Measurements from ENCODE around the gene TUBGCP6. TPM values are rescaled to one million over a fixed set of nuclear protein-coding genes. Genes with fewer than 3 reads are reported as not detected.

TUBGCP6 gene
- total and polyA plus RNA-seq, 2 donors (not counting 3 experiments of a cell fraction or from before 2014, with no cell fraction given) = 33.1 to 45.3 TPM

- CTCF ChIA-PET = interaction anchor here (0.7 to 1.7 kb wide), 5 partner anchors 13 to 291 kb away, joined by 3 to 6 read pairs (median 3); no protein-coding TSS in a partner anchor
These were observed 23.2 kb downstream of the TUBGCP6 start for GRCh38 chr22:50221410-50222300.

More at GRCh38 chr22:50221410-50222300, 23.2 kb downstream of the TUBGCP6 start:
- FAIRE-seq (no peak), DNase-seq (ENCODE audit: low read depth, low spot score) (no peak)
- Histone ChIP-seq H3K4me2 (ENCODE audit: insufficient read depth, low read length) (no peak overlapping the region), H3K9me1 (replicated peaks; ENCODE audit: control insufficient read depth, extremely low read depth, insufficient read depth, low read length) (no peaks in the 10 kb centered on the region), H3K27me3 (ENCODE audit: control insufficient read depth in 2 of 2, insufficient read depth in 2 of 2, low read length in 2 of 2) (no peaks in the 10 kb centered on the region), H3K27ac (ENCODE audit: insufficient read depth, low read depth, low read length) (no peak overlapping the region), H2AFZ (ENCODE audit: low read depth, low read length) (no peak overlapping the region), H3K9me3 (replicated peaks; ENCODE audit: control insufficient read depth, insufficient read depth, low read length) (no peaks in the 10 kb centered on the region), H3K4me1 (ENCODE audit: control insufficient read depth, extremely low read depth, insufficient read depth, low read length) (no peaks in the 10 kb centered on the region), H3K4me3 (replicated peaks in 1 of 3; ENCODE audit: insufficient read depth in 1 of 3, low read depth in 1 of 3, low read length in 3 of 3) (no peak overlapping the region), H3K9ac (replicated peaks; ENCODE audit: extremely low read depth, insufficient read depth, low read length) (no peak overlapping the region), H4K20me1 (replicated peaks; ENCODE audit: control insufficient read depth, extremely low read depth, insufficient read depth, low read length) (no peaks in the 10 kb centered on the region), H3K79me2 (ENCODE audit: control insufficient read depth, insufficient read depth, low read length) (no peaks in the 10 kb centered on the region), H3K36me3 (ENCODE audit: control insufficient read depth in 2 of 2, extremely low read depth in 1 of 2, insufficient read depth in 2 of 2, low read length in 2 of 2) (peaks cover 18 to 66% of the 10 kb centered on the region in 2 experiments)
- dilution Hi-C loops (cut with MboI; ENCODE audit: extremely low pct_ligation_motif_present, low sequenced_read_pairs) = no loop called here
- POLR2A ChIA-PET = no interaction called here
- TF ChIP-seq MYC (IDR thresholded peaks at IDR 0.05; ENCODE audit: low read depth, low read length) = no peak
- TF ChIP-seq EZH2 (IDR thresholded peaks at IDR 0.05; ENCODE audit: borderline replicate concordance, low read depth, low read length, severe bottlenecking) = no peak
- TF ChIP-seq FOS (IDR thresholded peaks at IDR 0.05; ENCODE audit: borderline replicate concordance, insufficient read depth, low read length) = no peak
- no peak for TF ChIP-seq POLR2A (IDR thresholded peaks at IDR 0.05; ENCODE audit: low read depth, low read length)
- TF ChIP-seq POLR2AphosphoS5 (IDR thresholded peaks at IDR 0.05; ENCODE audit: insufficient read depth, low read depth, low read length) = no peak
- no peak for TF ChIP-seq JUN (IDR thresholded peaks at IDR 0.05; ENCODE audit: borderline replicate concordance, insufficient read depth, insufficient read length, low read depth)
- TF ChIP-seq CTCF (IDR thresholded peaks at IDR 0.05; ENCODE audit: extremely low read depth in 1 of 2, insufficient read depth in 1 of 2, low read depth in 1 of 2, low read length in 2 of 2) = peak; percentile 4 to 13
- no peak for TF ChIP-seq GATA2 (IDR thresholded peaks at IDR 0.05; ENCODE audit: insufficient read depth, insufficient read length, low read depth, low read length)
- BruUV-seq (replicated peaks) = no TSS peak
- intact Hi-C loops (cut with micrococcal nuclease) = no loop called here

Data from endothelial cell of umbilical vein (primary cell).